Activated CD4-positive, alpha-beta T cell treated with anti-CD3 and anti-CD28 coated beads, Interleukin-2, amount 10 ng/mL, durations not matched to agents 7 days and 5 days (primary cell): ENCODE results near the gene EPHA7. TPM values are rescaled to one million over a fixed set of nuclear protein-coding genes. Genes with fewer than 3 reads are reported as not detected.

Experiments used
- CTCF ChIA-PET: fragments of 350-600 bp; sonication (Branson Sonifier 250); formaldehyde crosslinking; loops from one replicate; lab custom pipeline; 2021; ENCODE audit warnings: antibody characterized with exemption; lab: Charles Lee
- POLR2A ChIA-PET: fragments of 350-600 bp; sonication (Branson Sonifier 250); formaldehyde crosslinking; loops from one replicate; lab custom pipeline; 2021; ENCODE audit warnings: antibody characterized with exemption; lab: Charles Lee
- DNase-seq: peaks from one replicate; pipeline ENCODE4 v3.0.0-alpha.2; 2020
- H3K27ac Mint-ChIP-seq: one replicate; pipeline ENCODE4 v1.8.0; 2021; ENCODE audit warnings: mild to moderate bottlenecking, moderate library complexity, mixed read lengths
- H3K27me3 Mint-ChIP-seq: one replicate; pipeline ENCODE4 v1.8.0; 2021; ENCODE audit warnings: mixed read lengths
- H3K36me3 Mint-ChIP-seq: one replicate; pipeline ENCODE4 v1.8.0; 2021; ENCODE audit warnings: low read depth, mixed read lengths
- H3K4me1 Mint-ChIP-seq: one replicate; pipeline ENCODE4 v1.8.0; 2021; ENCODE audit warnings: mixed read lengths
- H3K4me3 Mint-ChIP-seq: one replicate; pipeline ENCODE4 v1.8.0; 2021; ENCODE audit warnings: mild to moderate bottlenecking, moderate library complexity, mixed read lengths
- H3K9me3 Mint-ChIP-seq: one replicate; pipeline ENCODE4 v1.8.0; 2021; ENCODE audit warnings: mixed read lengths
- total RNA-seq, 2 experiments: library from RNA; stranded (reverse); gene quantifications; one replicate each; pipeline ENCODE4 v1.2.3, GENCODE V29; 2021

Gene EPHA7
- total RNA-seq, 2 experiments from 2014 or later: not detected

GRCh38 chr6:93193868-93194267, 225.5 kb downstream of the EPHA7 start:
- no peaks in the 10 kb centered on the region for H3K27me3 Mint-ChIP-seq
- no peak overlapping the region for H3K4me3 Mint-ChIP-seq
- DNase-seq: no peak
- no peak overlapping the region for H3K27ac Mint-ChIP-seq
- ChIA-PET CTCF (no interaction called here), POLR2A (no interaction called here)
- no peaks in the 10 kb centered on the region for H3K4me1 Mint-ChIP-seq
- H3K9me3 Mint-ChIP-seq: peaks cover 3% of the 10 kb centered on the region
- no peaks in the 10 kb centered on the region for H3K36me3 Mint-ChIP-seq
